Nephron (organoid): ENCODE results near the gene CRADD.

Experiments
- H3K27ac Mint-ChIP-seq, 3 experiments: 2 replicates each; pipeline ENCODE4 v1.8.0; 2020; ENCODE audit warnings: mixed read lengths in 3 of 3, mild to moderate bottlenecking in 2 of 3, moderate library complexity in 1 of 3
- H3K27me3 Mint-ChIP-seq: 2 replicates; pipeline ENCODE4 v1.8.0; 2021; ENCODE audit warnings: low read depth, mild to moderate bottlenecking, moderate library complexity, mixed read lengths
- H3K36me3 Mint-ChIP-seq: 2 replicates; pipeline ENCODE4 v1.8.0; 2020; ENCODE audit warnings: low read depth, mixed read lengths
- H3K4me1 Mint-ChIP-seq: 2 replicates; pipeline ENCODE4 v1.8.0; 2020; ENCODE audit warnings: mixed read lengths
- H3K4me3 Mint-ChIP-seq, 3 experiments: 2 replicates each; pipeline ENCODE4 v1.8.0; 2020; ENCODE audit warnings: mild to moderate bottlenecking in 3 of 3, mixed read lengths in 3 of 3, moderate library complexity in 2 of 3
- H3K9me3 Mint-ChIP-seq: 2 replicates; pipeline ENCODE4 v1.8.0; 2020; ENCODE audit warnings: mixed read lengths
- CTCF ChIP-seq, 3 experiments: fragments of 200-600 bp; sonication (generic); IDR thresholded peaks; one replicate each; pipeline ENCODE4 v1.5.0; 2021; ENCODE audit warnings: antibody characterized with exemption in 3 of 3; ENCODE audit not compliant: unreplicated experiment in 3 of 3

CRADD gene

GRCh38 chr12:93740751-93741150, 63.6 kb downstream of the CRADD start:
- Mint-ChIP-seq H3K27me3 (peaks cover 57% of the 10 kb centered on the region), H3K4me3 (no peak overlapping the region), H3K27ac (peak overlapping the region in 1 of 3 experiments; percentile 61), H3K4me1 (peaks cover 10% of the 10 kb centered on the region), H3K36me3 (no peaks in the 10 kb centered on the region), H3K9me3 (no peaks in the 10 kb centered on the region)
- no peak for TF ChIP-seq CTCF (IDR thresholded peaks at IDR 0.05; ENCODE audit: unreplicated experiment in 3 of 3)

- TF ChIP-seq CTCF (IDR thresholded peaks at IDR 0.05; ENCODE audit: unreplicated experiment in 3 of 3), result no peak
- H3K9me3 Mint-ChIP-seq, result no peaks in the 10 kb centered on the region
- peak overlapping the region; percentile 79 to 90 (median 83) for H3K4me3 Mint-ChIP-seq
- H3K27me3 Mint-ChIP-seq, result peaks cover 57% of the 10 kb centered on the region
- no peaks in the 10 kb centered on the region for H3K36me3 Mint-ChIP-seq
- peak overlapping the region; percentile 53 to 65 (median 61) for H3K27ac Mint-ChIP-seq
- H3K4me1 Mint-ChIP-seq, result peaks cover 10% of the 10 kb centered on the region
These were observed 64.5 kb downstream of the CRADD start for GRCh38 chr12:93741659-93742109.

GRCh38 chr12:93742110-93742934, 65.1 kb downstream of the CRADD start:
- Mint-ChIP-seq H3K27ac (peak overlapping the region; percentile 53 to 65 (median 65)), H3K27me3 (peaks cover 57% of the 10 kb centered on the region), H3K4me3 (peak overlapping the region; percentile 83 to 93 (median 90)), H3K36me3 (no peaks in the 10 kb centered on the region), H3K4me1 (peaks cover 10% of the 10 kb centered on the region), H3K9me3 (no peaks in the 10 kb centered on the region)
- peak in 1 of 3 experiments; percentile 25 for TF ChIP-seq CTCF (IDR thresholded peaks at IDR 0.05; ENCODE audit: unreplicated experiment in 3 of 3)

GRCh38 chr12:93743229-93743998, 66.2 kb downstream of the CRADD start:
- H3K27ac Mint-ChIP-seq, result peak overlapping the region in 2 of 3 experiments; percentile 19 to 40
- H3K27me3 Mint-ChIP-seq, result peaks cover 47% of the 10 kb centered on the region
- peaks cover 10% of the 10 kb centered on the region for H3K4me1 Mint-ChIP-seq
- H3K36me3 Mint-ChIP-seq, result no peaks in the 10 kb centered on the region
- peak overlapping the region; percentile 83 to 93 (median 90) for H3K4me3 Mint-ChIP-seq
- H3K9me3 Mint-ChIP-seq, result no peaks in the 10 kb centered on the region
- no peak for TF ChIP-seq CTCF (IDR thresholded peaks at IDR 0.05; ENCODE audit: unreplicated experiment in 3 of 3)

GRCh38 chr12:93743999-93744689, 67.0 kb downstream of the CRADD start:
- peaks cover 41% of the 10 kb centered on the region for H3K27me3 Mint-ChIP-seq
- TF ChIP-seq CTCF (IDR thresholded peaks at IDR 0.05; ENCODE audit: unreplicated experiment in 3 of 3), result no peak
- H3K9me3 Mint-ChIP-seq, result no peaks in the 10 kb centered on the region
- H3K27ac Mint-ChIP-seq, result no peak overlapping the region
- peak overlapping the region in 2 of 3 experiments; percentile 43 to 90 for H3K4me3 Mint-ChIP-seq
- H3K36me3 Mint-ChIP-seq, result no peaks in the 10 kb centered on the region
- H3K4me1 Mint-ChIP-seq, result peaks cover 10% of the 10 kb centered on the region
